Glomerular visceral epithelial cell (primary cell): ENCODE results near the gene ATP6V1A.
A peak's percentile ranks its signal among the peaks of the same experiment; 100 is the strongest.

Source experiments
- DNase-seq: peaks from one replicate; pipeline ENCODE4 v3.0.0-alpha.2; 2016; ENCODE audit errors: extremely low spot score

The ATP6V1A gene

DNA sequence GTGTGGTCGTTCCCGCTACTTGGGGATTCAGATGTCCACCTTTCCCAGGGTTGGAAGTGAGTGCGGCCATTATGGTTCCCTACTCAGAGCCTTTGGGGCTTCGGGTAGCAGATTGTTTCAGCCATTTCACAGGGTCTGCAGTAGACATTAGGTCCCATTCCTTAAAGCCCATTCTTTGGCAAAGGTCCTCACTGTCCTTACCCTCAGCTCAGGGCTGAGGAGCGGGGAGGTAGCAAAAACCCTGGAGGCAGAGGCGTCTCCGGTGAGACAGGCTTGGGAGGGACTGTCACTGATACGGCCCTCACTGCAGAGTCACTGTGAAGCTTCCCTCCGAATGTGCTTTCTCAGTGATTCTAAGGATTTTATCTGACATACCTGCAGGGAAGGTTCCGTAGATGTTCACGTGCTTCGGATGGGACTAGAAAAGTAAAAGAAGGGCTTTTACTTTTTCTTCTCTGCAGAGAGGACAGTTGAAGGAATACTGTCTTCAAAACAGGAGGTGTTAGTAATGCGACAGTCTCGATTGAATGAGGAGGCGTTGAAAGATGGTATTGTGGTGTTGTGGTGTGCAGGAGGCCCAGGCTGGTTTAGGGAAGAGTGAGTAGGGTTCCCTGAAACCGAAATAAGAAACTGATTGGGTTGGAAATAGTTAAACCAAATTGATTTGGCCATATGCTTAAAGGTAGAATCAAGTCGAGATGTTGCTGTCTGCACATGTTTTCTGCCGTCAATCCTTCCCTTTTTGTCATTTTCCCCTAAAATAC is 630 bp downstream of the ATP6V1A start:
- DNase-seq = peak; percentile 6

DNA sequence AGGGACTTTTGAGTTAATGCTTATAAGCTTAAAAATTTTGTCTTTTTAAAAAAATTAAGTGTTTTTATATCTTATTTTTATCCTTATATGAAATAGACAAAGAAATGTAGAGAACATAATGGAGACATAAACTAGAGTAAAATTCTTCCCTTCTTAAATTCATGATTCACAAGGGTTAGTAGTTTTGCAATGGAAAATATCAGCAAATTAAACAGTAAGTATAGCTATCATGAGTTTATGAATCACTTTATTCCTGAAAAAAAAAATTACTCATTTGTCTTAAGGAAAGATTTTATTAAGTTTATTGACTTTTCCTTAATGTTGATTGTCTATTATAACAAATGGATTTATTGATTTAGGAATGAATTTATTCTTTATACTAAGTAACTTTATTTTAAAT is 4.3 kb downstream of the ATP6V1A start:
- DNase-seq = no peak

DNA sequence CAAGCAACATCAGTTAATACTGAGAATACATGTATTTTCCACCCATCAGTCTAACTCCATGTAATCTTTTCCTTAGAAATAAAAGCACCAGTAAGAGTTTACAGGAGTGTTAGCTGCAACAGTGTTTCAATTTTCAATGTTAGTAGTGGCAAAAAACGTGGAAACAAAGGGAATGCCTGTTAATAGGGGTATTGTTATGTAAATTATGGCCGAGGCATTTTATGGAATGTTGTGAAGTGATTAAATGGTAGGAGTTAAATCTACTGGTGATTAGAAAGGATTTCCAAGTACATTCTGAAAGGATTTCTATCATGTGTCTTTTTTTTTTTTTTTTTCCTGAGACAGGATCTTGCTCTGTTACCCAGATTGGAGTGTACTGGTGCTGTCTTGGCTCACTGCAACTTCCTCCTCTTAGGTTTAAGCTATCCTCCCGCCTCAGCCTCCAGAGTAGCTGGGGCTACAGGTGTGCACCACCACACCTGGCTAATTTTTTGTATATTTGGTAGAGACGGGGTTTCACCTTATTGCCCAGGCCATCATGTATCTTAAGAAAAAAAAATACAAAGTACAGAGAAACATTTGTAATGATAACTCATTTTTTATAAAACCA is 6.6 kb downstream of the ATP6V1A start:
- DNase-seq = no peak

GRCh38 chr3:113754494-113755159 is 7.8 kb downstream of the ATP6V1A start:
- DNase-seq = no peak

- peak; percentile 35 for DNase-seq
These were observed 11.7 kb downstream of the ATP6V1A start for GRCh38 chr3:113758389-113759024.

- DNase-seq = no peak
These were observed 17.9 kb downstream of the ATP6V1A start for GRCh38 chr3:113764698-113765097.

DNA sequence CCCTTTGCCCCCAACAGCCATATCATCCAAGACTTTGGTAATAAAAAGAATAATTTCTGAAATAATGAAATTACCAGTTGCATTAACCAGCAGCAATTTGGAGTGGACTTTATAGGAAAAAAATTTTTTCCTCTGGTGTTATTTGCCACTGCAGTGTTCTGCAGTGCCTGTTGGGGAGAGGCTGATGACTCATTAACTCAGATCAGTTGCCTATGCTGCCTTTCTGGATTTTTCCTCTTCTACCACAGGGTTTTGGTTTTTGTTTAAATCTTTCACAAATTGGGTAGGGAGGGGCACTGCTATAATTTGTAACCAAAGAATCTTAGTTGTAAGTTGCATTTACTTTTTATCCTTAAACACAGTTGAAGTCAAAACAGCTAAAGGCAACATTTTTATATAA is 22.7 kb downstream of the ATP6V1A start:
- DNase-seq = peak; percentile 19

GRCh38 chr3:113771993-113772392 is 25.2 kb downstream of the ATP6V1A start:
- no peak for DNase-seq

DNA sequence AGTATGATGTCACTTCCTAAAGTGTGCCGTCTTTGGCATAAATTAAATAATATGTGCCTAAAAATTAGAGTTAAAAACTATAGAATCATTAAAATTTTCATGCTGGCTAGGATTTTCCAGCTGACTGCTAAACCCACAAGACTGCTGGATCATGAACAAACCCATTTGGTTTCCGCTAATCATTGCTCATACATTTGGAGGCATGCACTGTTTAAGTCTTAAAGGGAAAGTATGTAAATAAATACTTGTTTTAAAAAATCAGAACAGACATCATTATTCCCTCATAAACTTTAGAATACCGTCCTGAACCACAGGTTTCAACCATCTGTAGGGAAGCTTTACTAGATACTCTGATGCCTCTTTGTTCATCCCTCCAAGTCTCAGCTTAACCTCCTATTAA is 26.5 kb downstream of the ATP6V1A start:
- peak; percentile 30 for DNase-seq

DNA sequence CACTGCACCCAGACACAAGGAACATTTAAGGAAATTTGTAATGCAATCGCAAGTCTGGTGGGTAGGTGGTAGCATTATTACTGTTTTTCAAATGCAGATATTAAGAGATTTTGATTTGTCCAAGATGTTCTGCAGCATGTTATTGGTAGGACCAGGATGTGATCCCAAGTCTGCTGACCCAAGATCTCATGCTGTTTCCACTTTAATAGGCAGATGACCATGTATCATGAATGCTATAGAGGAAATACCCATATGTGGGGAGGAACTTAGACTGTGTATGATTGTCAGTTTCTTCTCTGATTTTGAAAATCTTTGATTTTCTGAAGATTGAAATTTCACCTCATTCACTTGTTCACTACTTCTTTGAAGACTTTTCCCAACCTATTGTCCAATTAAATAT is 28.7 kb downstream of the ATP6V1A start:
- no peak for DNase-seq

DNA sequence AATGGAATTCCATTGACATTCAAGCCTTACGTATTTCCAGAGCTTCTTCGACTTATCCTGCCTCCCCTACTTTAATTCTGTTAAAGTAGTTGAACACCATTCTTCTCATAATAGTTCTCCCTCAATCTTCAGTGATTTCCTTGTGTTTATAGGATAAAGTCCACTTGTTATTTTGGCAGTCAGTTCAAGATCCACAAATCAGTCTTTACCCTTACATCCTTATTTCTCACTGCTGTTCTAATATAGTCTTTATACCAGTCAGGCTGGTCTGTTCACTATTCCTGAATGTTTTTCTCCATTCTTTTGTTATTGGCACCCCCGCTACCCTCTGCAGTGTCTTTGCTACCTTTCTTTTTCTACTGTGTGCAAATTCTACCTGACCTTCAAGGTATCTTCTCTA is 29.7 kb downstream of the ATP6V1A start:
- DNase-seq = no peak

- peak; percentile 81 for DNase-seq
These were observed 36.6 kb downstream of the ATP6V1A start for GRCh38 chr3:113783463-113783862.

DNA sequence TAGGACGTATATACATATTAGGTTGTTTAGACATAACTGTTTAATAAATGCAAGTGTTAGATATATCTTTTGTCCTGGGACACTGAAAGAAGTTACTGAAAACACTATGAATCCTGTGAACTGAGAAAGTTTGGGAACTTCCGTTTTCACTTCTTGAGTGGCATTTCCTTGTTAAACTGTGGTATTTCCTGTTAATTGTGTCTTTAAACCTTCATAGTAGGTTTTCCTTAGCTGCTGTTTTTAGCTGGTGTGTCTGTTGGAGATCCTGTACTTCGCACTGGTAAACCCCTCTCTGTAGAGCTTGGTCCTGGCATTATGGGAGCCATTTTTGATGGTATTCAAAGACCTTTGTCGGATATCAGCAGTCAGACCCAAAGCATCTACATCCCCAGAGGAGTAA is 37.1 kb downstream of the ATP6V1A start:
- no peak for DNase-seq

DNA sequence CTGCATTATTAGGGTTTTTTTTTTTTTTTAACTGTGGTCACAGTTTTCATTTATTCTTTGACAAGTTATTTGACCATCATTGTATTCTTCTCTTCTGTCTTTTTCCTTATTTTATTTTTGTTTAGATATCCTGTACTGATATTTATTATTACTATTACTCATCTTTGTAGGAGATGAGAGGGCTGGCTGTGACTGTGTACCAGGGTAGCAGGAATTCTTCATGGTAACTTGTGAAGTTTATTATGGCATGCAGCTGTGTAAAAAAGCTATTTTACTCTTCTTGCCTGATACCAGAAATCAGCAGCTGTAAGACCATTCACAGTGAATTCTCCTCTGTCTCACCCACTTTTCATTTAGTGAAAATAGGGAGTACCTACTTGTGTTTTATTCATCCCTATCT is 44.5 kb downstream of the ATP6V1A start:
- DNase-seq = no peak

DNA sequence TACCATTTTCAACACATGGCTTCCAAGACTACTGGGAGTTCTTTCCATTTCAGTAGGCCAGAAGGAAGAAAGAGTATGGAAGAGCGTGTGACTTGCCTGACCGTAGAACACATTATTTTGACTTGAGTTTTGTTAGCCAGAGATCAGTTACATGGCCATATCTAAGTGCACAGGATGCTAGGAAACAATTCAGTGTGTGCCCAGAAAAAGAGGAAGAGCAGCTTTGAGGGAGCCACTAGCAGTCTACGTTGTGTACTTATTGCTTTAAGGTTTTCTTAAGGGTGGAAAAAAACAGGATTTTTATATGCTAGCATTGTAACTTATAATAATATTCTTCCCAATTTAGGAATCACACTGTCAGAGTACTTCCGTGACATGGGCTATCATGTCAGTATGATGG is 47.7 kb downstream of the ATP6V1A start:
- DNase-seq = no peak

DNA sequence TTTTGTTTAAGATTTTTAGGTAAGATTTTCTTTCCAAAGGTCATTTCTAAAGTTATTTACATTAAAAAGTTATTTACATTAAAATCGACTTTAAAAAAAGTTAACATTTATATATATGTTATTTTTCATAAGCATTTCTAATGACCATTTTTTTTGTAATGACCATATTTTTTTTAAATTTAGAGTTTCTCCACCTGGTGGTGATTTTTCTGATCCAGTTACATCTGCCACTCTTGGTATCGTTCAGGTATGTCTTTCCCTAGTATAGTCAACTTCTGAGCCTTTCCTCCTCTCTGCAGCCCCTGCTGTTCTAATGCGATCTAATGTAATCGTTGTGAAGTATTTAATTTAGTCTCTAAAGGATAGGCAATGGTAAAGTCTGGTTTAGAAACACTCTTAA is 48.9 kb downstream of the ATP6V1A start:
- DNase-seq = no peak

DNA sequence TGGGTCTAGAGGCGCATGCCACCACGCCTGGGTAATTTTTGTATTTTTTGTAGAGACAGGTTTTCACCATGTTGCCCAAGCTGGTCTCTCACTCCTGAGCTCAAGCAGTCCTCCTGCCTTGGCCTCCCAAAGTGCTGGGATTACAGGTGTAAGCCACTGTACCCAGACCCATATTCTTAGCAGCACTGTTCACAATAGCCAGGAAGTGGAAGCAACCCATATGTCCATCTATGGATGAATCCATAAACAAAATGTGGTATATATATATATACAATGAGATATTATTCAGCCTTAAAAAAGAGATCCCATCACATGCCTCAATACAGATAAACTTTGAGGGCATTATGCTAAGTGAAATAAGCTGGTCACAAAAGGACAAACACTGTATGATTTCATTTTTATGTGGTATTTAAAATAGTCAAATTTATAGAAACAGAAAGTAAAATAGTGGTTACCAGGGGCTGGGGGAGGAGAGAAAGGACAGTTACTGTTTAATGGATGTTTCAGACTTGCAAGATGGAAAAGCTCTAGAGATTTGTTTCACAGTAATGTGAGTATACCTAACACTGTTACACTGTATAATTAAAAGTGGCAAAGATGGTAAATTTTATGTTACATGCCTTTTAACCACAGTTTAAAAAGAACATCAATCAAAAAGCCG is 56.1 kb downstream of the ATP6V1A start:
- no peak for DNase-seq

DNA sequence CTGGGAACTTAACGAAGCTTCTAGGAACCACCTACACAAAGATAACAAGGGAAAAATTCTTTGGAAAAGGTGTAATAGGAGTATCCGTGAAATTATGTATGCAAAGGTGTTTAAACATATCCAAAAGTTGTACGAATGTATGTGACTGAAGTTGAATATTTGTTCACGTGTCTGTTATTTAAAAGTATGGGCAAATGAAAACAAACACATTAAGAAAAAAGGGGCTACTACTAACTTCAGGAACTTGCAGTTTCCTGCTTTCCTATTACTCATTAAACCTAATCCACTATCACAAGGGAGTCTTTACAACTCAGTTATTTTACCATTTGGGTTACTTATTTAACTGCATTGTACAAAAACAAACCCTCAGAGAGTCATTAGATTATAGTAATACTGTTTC is 57.8 kb downstream of the ATP6V1A start:
- DNase-seq = no peak

GRCh38 chr3:113805249-113805648 is 58.4 kb downstream of the ATP6V1A start:
- DNase-seq = no peak

- DNase-seq = no peak
These were observed 66.0 kb downstream of the ATP6V1A start for GRCh38 chr3:113812854-113813253.

DNA sequence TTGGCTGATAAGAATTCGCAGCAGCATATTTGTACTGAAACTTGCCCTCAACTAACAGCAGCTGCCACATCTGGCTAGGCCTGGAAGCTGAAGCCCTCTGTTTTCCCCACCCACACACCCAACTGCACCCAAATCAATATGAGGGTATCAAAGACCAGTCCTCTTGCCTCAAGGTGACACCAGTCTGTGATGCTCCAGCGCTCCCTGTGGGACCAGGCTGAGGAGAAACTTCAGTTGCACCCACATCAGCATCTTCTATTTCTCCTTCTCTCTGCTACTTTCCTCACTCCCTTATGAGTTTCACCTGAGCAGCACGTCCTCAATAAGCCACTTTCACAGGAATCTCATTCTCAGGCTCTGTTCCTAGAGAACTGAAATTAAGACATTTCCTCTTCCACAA is 73.0 kb downstream of the ATP6V1A start:
- DNase-seq = no peak

DNA sequence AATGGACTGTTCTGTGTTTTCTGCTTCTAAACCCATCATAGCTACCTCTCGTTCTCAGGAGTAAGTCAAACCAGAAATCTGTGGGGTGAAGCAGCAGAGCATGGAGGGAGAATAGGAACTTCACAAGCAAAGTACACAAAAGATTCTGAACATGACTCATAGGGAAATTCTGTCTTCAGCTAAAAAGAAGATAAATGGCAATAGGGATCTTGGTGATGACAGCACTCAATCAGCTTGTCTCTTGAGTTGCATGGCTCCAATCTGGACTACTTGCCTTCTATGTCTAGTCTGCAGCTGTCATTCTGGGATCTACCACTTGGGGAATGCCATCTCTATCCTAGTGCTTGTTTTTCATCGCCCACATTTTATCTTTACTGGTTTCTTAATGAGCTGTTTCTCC is 78.3 kb downstream of the ATP6V1A start:
- DNase-seq = peak; percentile 63
